ENCODE results near the gene MARCKSL1. TPM values are rescaled to one million over a fixed set of nuclear protein-coding genes. Genes with fewer than 3 reads are reported as not detected.
"Not testable (repeated sequence)": the region's sequence is repeated elsewhere in the genome, so short reads cannot be mapped to it uniquely, and the experiment has no call there.

The MARCKSL1 gene, protein sequence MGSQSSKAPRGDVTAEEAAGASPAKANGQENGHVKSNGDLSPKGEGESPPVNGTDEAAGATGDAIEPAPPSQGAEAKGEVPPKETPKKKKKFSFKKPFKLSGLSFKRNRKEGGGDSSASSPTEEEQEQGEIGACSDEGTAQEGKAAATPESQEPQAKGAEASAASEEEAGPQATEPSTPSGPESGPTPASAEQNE
- total RNA-seq: 26.1 and 26.7 TPM in 2 replicates

DNA sequence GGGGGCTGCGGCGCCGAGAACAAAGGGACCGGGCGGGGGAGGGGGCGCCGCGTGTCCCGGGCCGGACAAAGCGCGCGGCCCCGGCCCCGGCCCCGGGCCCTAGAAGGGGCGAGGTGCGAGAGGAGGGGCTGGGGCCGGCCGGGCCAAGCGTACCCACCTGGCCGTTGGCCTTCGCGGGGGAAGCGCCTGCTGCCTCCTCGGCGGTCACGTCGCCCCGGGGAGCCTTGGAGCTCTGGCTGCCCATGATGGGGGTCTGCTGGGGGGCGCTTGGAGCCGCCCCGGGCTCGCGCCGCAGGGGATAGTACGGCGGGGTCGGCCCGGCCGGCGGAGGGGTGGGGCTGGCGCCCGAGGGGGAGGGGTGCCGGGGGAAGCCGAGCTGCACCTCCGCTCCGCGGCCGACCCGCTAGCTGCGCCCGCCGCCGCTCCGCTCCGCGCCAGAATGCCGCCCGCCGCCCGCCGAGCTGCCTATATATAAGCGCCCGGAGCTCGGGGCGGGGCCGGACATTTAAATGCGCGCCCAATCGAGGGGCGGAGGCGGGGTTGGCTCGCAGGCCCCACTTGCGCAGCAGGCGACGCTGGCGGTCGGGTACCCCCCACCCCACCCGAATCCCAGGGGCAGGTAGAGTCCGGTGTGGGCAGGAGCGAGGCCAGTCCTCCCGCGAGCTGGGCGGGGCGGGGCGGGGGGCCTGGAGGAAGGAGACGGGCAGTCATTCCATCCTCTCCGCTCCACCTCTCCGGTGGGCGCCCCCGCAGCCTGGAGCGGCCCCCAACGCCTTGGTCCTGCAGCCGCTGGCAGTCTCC is at the start of gene MARCKSL1:
Gene MARCKSL1, minus strand, starts transcription at position 444 of the 801 bp plus-strand sequence. Its CDS starts 200 bp downstream, at position 244.
- intact Hi-C loops (cut with micrococcal nuclease): loop anchor here (1.0 kb wide), 5 partner anchors 14 to 78 kb away; partner anchors contain the start of gene BSDC1

DNA sequence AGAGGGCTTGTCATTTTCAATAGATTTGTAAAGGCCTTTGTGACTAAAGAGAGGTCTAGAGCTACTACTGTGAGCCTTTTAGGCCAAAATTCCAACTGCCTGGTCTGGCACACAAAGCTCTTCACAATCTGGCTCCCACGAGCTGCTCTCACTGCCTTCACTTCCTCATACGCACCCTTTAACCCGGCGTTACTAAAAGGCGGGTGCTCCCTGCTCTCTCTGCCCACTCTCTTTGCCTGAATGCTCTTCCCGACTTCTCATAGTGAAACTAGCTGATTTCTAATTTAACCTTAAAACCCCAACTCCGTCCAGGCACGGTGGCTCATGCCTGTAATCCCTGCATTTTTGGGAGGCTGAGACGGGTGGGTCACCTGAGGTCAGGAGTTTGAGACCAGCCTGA is 44.0 kb upstream of the MARCKSL1 start:
- intact Hi-C loops (cut with micrococcal nuclease): no loop called here

DNA sequence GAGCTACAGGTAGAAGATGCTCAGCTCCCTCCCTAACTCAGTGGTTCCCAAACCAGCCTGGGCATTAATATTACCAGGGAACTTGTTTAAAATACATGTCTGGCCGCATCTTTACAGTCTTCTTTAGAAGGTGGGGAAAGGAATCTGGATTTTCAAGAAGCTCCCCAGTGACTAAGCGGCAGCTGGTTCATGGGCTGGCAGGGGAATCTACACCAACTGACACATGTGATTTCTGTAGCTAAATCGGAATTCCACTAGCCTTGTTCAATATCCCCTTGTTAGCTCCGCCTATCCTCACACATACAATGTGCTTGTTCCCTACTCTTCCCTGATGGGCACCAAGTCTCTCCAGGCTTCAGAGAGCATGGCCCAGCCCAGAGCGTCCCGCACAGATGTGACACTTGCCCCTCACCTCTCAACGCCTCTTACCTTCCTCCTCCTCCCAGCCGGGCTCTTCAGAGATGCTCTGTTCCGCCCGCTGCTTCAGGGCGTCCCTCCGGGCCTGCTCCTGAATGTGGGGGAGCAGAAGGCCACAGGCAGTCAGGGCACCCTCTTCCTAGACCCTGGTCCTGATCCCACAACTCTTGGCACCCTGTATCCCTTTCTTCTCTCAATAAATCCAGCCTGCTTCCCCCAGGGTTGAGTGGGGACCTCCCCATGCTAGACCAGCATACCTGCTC is 41.6 kb upstream of the MARCKSL1 start:
- intact Hi-C loops (cut with micrococcal nuclease): no loop called here

DNA sequence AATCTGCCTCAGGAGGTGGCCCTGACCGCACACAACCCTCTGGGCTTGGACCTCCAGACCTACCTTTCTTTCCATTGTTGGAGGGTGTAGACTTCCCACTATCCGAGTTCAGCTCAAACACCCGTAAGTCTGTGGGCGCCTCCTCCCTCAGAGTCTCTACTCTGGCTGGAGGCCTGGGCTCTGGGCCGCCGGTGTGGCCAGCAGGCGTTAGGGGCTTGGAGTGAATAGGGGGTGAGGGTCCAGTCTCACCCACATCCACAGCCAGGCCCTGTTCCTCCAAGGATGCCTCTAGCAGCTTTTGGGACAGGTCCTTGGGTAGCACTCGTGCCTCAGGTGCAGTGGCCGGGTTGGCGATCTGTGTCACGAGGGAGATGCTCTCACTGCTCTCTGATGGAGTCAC is 40.2 kb upstream of the MARCKSL1 start:
- intact Hi-C loops (cut with micrococcal nuclease): no loop called here

DNA sequence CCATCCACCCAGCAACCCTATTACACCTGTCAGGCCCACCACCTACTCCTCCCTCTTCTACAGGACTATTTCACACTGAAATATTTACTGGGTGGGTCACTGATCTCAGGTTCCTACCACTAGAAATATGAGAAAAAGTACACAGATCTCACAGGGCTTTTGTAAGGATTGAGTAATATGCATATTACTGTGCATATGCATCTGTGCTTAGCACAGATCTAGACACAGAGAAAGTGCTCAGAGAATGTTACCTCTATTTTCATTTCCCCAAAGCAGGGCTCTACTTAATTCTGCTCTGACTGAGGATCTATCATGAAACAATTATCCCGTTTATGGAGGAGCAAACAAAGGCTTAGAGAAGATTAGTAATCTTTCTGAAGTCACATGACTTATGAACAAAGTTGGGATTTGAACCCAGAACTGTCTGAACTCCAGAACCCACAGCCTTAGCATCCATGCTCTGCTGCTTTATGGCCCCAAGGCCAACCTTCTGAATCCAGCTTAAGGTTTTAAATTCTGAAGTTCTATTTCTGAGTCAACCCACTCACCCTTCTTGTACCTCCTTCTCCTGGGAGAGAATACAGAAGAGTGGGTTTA is 38.1 kb upstream of the MARCKSL1 start:
- intact Hi-C loops (cut with micrococcal nuclease): no loop called here

DNA sequence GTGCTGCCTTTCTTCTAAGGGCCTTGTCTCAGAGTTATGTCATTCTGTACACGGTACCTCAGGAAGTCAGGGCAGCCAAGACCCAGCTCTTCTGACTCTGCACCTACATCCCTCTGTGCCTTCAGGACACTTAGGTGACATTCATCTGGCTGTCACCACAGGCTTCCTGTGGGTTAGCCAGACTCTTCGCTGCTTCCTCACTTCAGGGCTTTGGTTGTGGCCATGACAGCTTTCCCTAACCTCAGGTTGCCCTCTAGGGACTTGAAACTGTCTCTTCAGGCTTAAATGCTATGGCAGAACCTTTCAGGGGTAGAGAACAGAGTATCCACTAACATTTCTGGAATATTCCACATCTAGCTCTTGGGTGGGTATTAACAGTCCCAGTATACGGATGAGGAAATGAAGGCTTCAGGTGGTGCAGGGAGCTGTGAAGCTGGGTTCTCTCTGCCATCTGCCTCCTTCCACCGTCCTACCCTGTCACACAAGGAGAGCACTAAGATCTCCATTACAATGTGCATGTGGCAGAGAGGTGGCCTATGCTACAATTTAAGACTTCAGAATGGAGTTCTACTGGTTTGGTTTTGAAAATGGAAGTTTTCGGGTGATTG is 36.2 kb upstream of the MARCKSL1 start:
- intact Hi-C loops (cut with micrococcal nuclease): loop anchor here (1.0 kb wide), 6 partner anchors 21 to 157 kb away; partner anchors contain the start of genes BSDC1 and HDAC1

DNA sequence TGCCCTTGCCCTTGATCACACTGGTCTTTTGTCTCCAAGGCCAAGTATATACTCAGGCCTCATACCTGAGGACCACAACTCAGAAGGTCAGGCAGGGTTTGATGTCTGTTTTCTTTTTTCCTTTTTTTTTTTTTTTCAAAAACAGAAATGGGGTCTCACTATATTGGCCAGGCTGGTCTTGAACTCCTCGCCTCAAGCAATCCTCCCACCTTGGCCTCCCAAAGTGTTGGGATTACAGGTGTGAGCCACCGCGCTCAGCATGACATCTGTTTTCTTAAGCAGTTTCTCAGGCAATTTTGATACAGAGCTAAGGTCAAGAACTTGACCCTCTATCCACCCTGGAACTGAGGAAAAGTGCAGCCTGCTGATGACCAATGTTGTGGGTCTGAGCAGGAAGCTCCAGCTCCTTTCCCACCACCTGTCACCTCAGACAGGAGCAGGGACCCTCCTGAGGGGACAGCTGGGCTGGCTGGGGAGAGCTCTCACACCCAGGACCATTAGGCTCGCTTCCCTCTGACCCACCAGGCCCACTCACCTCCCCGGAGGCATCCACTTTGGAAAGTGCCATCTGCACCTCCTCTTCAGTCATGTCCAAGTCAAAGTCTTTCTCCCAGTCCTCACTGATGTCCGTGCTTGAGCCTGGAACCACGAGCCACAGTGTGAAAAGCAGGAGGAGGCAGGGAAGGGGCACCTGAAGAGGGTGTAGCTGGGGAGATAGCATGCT is 32.0 kb upstream of the MARCKSL1 start:
- intact Hi-C loops (cut with micrococcal nuclease): no loop called here

DNA sequence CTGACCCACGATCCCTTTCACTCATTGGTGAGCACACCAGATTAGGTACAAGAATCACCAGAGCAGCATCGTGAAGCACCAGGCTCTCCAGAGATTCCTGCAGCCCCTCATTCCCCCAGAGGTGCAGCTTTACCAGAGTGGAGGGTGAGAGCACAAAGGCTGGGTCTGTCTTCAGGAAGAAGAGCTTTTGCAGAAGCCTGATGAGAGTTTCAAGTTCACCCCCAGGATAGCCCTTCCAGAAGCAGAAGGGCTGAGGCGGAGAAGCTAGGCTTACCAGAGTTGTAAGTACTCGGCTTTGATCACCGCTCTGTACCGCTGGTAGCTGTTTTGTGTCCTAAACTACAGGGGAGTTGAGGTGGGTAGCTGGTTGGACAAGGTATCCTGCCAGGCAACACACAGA is 29.4 kb upstream of the MARCKSL1 start:
- intact Hi-C loops (cut with micrococcal nuclease): no loop called here

DNA sequence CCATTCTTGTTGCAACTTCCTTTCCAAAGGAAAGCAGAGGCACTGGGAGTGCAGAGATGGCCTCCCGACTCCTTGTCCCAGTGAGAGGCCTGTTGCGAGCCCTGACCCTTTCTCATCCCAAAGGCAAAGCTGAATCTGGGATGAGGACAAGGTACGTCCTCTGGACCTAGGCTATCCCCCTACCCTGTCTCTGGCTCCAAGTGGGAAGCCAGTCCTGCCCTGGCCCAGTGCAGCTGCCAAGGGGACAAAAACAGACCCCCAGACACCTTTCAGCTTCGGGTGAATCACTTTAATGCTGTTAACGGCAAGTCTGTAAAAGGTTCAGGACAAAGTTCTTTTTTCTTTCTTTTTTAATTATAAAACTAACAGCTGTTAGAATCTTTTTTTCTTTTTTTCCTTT is 28.8 kb upstream of the MARCKSL1 start:
- intact Hi-C loops (cut with micrococcal nuclease): no loop called here

DNA sequence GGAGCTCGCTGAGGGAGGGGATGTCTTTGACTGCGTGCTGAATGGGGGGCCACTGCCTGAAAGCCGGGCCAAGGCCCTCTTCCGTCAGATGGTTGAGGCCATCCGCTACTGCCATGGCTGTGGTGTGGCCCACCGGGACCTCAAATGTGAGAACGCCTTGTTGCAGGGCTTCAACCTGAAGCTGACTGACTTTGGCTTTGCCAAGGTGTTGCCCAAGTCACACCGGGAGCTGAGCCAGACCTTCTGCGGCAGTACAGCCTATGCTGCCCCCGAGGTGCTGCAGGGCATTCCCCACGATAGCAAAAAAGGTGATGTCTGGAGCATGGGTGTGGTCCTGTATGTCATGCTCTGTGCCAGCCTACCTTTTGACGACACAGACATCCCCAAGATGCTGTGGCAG is 27.7 kb upstream of the MARCKSL1 start:
- intact Hi-C loops (cut with micrococcal nuclease): no loop called here

DNA sequence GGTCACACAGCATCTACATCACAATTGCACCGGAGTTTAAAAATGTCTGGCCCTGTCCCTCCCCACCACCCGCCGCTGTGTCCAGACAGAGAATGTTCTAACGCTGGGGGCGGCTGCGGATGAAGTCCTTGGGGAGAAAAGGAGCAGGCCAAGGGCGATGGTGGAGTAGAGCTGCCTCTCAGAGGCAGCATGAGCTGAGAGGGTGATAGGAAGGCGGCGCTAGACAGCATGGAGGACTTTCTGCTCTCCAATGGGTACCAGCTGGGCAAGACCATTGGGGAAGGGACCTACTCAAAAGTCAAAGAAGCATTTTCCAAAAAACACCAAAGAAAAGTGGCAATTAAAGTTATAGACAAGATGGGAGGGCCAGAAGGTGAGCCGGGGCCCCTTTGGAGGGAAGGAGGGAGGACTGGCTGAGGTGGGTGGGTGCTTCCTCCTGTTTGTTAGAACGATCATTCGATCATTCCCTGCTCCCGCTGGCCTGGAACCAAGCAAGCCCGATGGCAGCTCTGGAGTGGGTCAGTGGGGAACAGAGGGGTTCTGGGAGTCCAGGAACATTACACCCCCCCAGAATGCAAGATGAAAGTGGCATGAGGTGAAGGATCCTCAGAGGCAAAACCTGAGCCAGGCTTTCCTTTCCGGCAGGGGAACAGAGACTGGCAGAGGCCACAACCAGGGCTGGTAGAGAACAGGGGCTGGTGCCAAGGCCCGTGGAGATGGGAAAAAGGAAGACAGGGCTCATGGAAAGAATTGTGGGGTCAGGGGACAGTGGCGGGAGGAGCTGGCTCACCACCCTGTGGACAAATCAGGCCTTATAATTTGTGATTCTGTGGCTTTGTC is 26.7 kb upstream of the MARCKSL1 start, which contains the start of the genes FAM229A and TSSK3:
Gene FAM229A, minus strand, starts transcription at position 12 of the 840 bp plus-strand sequence. CDS start 394 bp downstream, outside the sequence.
Gene TSSK3, plus strand, starts transcription at position 66 of the 840 bp plus-strand sequence. Its CDS starts 163 bp downstream, at position 229.
- intact Hi-C loops (cut with micrococcal nuclease): no loop called here

DNA sequence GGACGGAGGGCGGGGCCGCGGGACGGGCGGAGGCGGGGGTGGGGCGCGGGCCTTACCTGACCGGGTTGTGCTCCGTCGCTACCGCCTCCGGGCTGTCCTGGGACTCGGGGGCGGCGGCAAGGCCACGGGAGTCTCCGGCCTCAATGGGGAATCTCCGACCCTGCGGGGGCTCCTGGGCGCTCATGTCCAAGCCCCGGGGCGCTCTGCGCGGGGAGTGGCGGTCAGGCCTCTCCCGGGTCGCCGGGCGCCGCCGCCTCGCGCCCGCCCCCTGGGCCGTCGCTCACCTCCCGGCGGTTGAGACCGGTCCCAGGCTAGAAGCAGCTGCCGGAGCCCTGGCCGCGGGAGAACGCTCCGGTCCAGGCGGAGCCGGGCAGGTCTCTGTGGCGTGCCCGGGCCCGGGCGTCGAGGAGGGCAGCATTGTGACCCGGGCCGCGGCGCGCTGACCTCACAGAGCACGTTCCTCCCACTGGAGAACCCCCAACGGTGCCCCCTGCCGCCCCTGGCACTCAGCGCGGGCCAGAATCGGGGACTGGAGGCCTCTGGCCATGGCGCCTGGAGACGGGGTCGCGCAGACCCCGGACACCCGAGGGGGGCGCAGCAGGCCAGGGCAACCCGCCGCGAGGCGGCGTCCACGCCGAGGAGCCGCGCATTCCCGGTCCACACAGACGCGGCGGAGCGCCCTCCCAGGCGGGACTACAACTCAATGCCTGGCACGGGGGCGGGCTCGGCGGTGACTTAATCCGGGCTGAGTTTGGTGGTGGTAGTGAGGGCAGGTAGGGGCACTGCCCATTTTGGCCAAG is 25.8 kb upstream of the MARCKSL1 start:
- intact Hi-C loops (cut with micrococcal nuclease): no loop called here

DNA sequence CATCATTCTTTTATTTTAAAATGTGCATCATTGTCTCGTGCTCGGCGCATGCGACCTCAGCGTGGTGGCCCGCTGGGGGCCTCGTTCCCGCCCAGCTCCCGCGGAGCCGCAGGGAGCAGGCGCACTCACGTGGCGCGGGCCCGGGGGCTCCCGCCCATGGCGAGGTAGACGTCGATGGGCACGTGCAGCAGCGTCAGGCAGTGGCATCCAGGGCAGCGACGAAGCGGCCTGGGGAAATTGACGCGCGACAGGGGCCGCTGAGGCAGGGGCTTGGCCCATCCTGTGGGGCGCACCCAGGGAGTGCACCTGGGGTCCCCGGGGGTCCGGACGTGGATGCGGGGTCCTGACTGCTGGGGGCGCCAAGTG is 25.3 kb upstream of the MARCKSL1 start:
- intact Hi-C loops (cut with micrococcal nuclease): no loop called here

DNA sequence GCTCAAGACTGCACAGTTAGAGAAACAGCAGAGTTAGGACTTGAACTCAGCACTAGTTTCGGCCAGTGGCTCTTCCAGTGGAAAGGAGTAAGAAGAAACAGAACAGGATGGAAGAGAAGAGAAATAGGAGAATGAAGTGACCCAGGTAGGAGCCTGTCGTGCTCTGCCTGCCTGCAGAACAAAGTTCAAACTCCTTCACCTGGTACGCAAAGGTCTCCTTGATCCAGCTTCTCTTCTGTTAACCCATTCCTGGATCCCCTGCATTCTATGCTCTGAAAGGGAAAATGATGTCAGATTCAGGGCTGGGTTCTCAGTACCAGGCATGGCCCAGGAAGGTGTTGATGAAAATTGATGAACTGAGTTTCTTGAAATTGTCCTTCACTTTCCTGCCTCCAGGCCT is 22.4 kb upstream of the MARCKSL1 start:
- intact Hi-C loops (cut with micrococcal nuclease): no loop called here

DNA sequence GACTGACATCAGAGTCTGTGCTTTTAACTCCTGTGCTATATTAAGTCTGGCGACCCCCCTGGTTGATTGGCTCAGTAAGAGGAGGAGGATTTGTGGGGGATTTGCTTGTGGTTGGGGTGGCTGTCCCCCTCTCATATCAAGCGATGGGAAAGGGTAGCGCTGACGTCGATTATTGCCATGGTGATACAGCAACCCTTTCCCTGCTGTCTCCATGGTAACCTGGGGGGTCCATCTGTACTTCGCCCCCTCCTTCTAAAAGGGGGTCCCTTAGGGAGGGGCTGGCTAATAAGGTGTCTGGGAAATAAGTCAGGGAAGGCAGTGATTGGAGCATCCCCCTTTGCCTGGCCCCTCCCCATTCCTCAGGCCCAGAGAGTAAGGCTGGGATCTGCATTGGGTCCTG is 21.6 kb upstream of the MARCKSL1 start:
- intact Hi-C loops (cut with micrococcal nuclease): no loop called here

DNA sequence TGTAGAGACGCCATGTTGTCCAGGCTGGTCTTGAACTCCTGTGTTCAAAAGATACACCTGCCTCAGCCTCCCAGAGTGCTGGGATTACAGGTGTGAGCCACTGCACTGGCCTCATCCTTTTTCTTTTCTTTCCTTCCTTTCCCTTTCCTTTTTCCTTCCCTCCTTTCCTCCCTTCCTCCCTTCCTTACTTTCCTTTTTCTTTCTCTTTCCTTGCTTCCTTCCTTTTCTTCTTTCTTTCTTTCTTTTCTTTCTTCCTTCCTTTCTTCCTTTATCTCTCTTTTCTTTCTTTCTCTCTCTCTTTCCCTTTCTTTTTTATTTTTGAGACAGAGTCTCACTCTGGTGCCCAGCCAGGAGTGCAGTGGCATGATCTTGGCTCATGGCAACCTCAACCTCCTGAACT is 20.4 kb upstream of the MARCKSL1 start:
- intact Hi-C loops (cut with micrococcal nuclease): no loop called here

DNA sequence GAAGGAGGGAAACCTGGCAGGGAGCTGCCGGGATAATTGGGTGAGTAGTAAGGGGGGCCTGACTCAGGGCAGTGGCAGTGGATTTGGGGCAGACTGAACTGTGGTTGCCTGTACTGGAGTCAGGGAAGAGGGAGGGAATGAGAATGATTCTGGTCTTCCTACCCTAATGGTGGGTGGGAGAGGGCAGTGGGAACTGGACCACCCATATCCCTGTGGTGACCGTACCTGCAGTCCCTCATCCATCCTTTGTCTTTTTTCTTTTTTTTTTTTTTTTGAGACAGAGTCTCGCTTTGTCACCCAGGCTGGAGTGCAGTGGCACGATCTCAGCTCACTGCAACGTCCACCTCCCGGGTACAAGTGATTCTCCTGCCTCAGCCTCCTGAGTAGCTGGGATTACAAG is 19.7 kb upstream of the MARCKSL1 start:
- intact Hi-C loops (cut with micrococcal nuclease): not testable (repeated sequence)

DNA sequence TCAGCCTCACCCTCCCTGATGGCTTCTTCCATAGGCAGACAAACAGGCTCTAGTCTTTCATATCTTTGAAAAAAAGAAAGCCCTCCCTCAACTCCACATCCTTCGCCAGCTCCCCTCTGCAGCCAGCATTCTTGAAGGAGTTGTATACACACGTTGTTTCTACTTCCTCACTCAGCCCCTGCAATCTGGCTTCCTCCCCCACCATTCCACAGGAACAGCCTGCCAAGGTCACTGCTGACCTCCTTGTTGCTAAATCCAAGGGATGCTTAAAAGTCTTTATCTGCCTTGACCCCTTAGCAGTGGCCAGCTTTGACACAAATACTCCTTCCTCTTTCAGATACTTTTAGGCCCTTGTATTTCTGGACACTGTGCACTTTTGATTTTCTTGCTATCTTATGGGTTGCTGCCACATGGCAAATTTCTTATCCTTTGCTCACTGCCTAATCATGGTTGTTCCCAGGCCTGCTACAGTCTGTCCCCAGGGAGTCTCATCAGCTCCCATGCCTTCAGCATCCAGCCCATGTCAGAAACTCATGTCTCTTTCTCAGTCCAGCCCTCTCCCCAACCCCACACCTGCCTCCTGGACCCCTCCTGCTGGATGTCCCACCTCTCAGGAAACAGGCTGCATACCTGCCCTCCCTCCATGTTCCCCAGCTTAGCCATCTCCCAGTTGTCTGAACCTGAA is 18.0 kb upstream of the MARCKSL1 start:
- intact Hi-C loops (cut with micrococcal nuclease): no loop called here
